Nephron progenitor cell (in vitro differentiated cells): ENCODE data around the gene IL1RAPL2.
"Not testable (repeated sequence)": the region's sequence is repeated elsewhere in the genome, so short reads cannot be mapped to it uniquely, and the experiment has no call there.

Source experiments
- DNase-seq: peaks from one replicate; pipeline ENCODE4 v3.0.0; 2021
- H3K27ac Mint-ChIP-seq: 2 replicates; pipeline ENCODE4 v1.8.0; 2021; ENCODE audit warnings: mild to moderate bottlenecking, moderate library complexity, mixed read lengths
- H3K27me3 Mint-ChIP-seq: 2 replicates; pipeline ENCODE4 v1.8.0; 2021; ENCODE audit warnings: mild to moderate bottlenecking, low read depth, mixed read lengths; ENCODE audit not compliant: poor library complexity
- H3K36me3 Mint-ChIP-seq: 2 replicates; pipeline ENCODE4 v1.8.0; 2021; ENCODE audit warnings: low read depth, mixed read lengths
- H3K4me1 Mint-ChIP-seq: 2 replicates; pipeline ENCODE4 v1.8.0; 2021; ENCODE audit warnings: mixed read lengths
- H3K4me3 Mint-ChIP-seq: 2 replicates; pipeline ENCODE4 v1.8.0; 2021; ENCODE audit warnings: mild to moderate bottlenecking, moderate library complexity, mixed read lengths
- H3K9me3 Mint-ChIP-seq: 2 replicates; pipeline ENCODE4 v1.8.0; 2021; ENCODE audit warnings: mild to moderate bottlenecking, moderate library complexity, mixed read lengths
- CTCF ChIP-seq: fragments of 200-600 bp; sonication (generic); IDR thresholded peaks from 2 replicates; pipeline ENCODE4 v1.5.0; 2021; ENCODE audit warnings: antibody characterized with exemption

IL1RAPL2 gene

GRCh38 chrX:105219454-105220401 is 653.7 kb downstream of the IL1RAPL2 start:
- H3K27ac Mint-ChIP-seq = no peak overlapping the region
- H3K9me3 Mint-ChIP-seq = peaks cover 52% of the 10 kb centered on the region
- no peak for TF ChIP-seq CTCF

GRCh38 chrX:105220636-105221035 is 654.6 kb downstream of the IL1RAPL2 start, which contains the start of gene TEX13A:
TEX13A (minus strand) TSS chrX:105220694; CDS start chrX:105220397, 297 bp downstream.
- no peak for TF ChIP-seq CTCF
- Mint-ChIP-seq H3K4me1 (no peaks in the 10 kb centered on the region), H3K27ac (no peak within 1 kb of the TSS), H3K9me3 (peaks cover 47% of the 10 kb centered on the region), H3K27me3 (no peaks in the 10 kb centered on the region), H3K36me3 (no peaks in the 10 kb centered on the region), H3K4me3 (no peak within 1 kb of the TSS)
- no peak for DNase-seq

More at GRCh38 chrX:105219454-105220401, 653.7 kb downstream of the IL1RAPL2 start:
- H3K4me1 Mint-ChIP-seq = no peaks in the 10 kb centered on the region
- H3K36me3 Mint-ChIP-seq = no peaks in the 10 kb centered on the region
- no peaks in the 10 kb centered on the region for H3K27me3 Mint-ChIP-seq
- H3K4me3 Mint-ChIP-seq = no peak overlapping the region
- no peak for DNase-seq

GRCh38 chrX:105221374-105221773 is 655.4 kb downstream of the IL1RAPL2 start:
- H3K4me3 Mint-ChIP-seq = no peak overlapping the region
- no peak for TF ChIP-seq CTCF
- no peaks in the 10 kb centered on the region for H3K36me3 Mint-ChIP-seq
- DNase-seq = no peak
- H3K27ac Mint-ChIP-seq = no peak overlapping the region
- H3K9me3 Mint-ChIP-seq = peaks cover 40% of the 10 kb centered on the region
- no peaks in the 10 kb centered on the region for H3K27me3 Mint-ChIP-seq
- no peaks in the 10 kb centered on the region for H3K4me1 Mint-ChIP-seq

- TF ChIP-seq CTCF = no peak
- Mint-ChIP-seq H3K4me1 (no peaks in the 10 kb centered on the region), H3K27me3 (no peaks in the 10 kb centered on the region), H3K4me3 (no peak overlapping the region), H3K9me3 (peaks cover 11% of the 10 kb centered on the region), H3K27ac (no peak overlapping the region), H3K36me3 (no peaks in the 10 kb centered on the region)
- no peak for DNase-seq
Measured at GRCh38 chrX:105226499-105226898, 660.5 kb downstream of the IL1RAPL2 start.

- DNase-seq = no peak
- Mint-ChIP-seq H3K9me3 (peaks cover 8% of the 10 kb centered on the region), H3K4me1 (no peaks in the 10 kb centered on the region), H3K36me3 (no peaks in the 10 kb centered on the region), H3K27me3 (no peaks in the 10 kb centered on the region), H3K4me3 (no peak overlapping the region), H3K27ac (no peak overlapping the region)
- TF ChIP-seq CTCF = no peak
Measured at GRCh38 chrX:105228602-105229001, 662.6 kb downstream of the IL1RAPL2 start.

GRCh38 chrX:105229146-105229545 is 663.1 kb downstream of the IL1RAPL2 start:
- H3K36me3 Mint-ChIP-seq = no peaks in the 10 kb centered on the region
- no peak overlapping the region for H3K4me3 Mint-ChIP-seq
- H3K27me3 Mint-ChIP-seq = no peaks in the 10 kb centered on the region
- H3K9me3 Mint-ChIP-seq = peaks cover 8% of the 10 kb centered on the region
- no peak for TF ChIP-seq CTCF
- H3K4me1 Mint-ChIP-seq = no peaks in the 10 kb centered on the region
- H3K27ac Mint-ChIP-seq = no peak overlapping the region
- DNase-seq = no peak

- not testable (repeated sequence) for H3K27me3 Mint-ChIP-seq, H3K27ac Mint-ChIP-seq, H3K9me3 Mint-ChIP-seq, DNase-seq, H3K36me3 Mint-ChIP-seq, H3K4me3 Mint-ChIP-seq, H3K4me1 Mint-ChIP-seq
Measured at GRCh38 chrX:105237407-105237806, 671.4 kb downstream of the IL1RAPL2 start.
